Measurements from ENCODE around the gene KCNQ5. TPM values are rescaled to one million over a fixed set of nuclear protein-coding genes. Genes with fewer than 3 reads are reported as not detected.

Gene KCNQ5
- total RNA-seq, 1 donor from 2014 or later: not detected

GRCh38 chr6:72661411-72661810, 39.5 kb downstream of the KCNQ5 start:
- no peak overlapping the region for H3K27ac ChIP-seq
- no peaks in the 10 kb centered on the region for H3K27me3 Mint-ChIP-seq (ENCODE audit: insufficient read depth, low read depth)

DNA sequence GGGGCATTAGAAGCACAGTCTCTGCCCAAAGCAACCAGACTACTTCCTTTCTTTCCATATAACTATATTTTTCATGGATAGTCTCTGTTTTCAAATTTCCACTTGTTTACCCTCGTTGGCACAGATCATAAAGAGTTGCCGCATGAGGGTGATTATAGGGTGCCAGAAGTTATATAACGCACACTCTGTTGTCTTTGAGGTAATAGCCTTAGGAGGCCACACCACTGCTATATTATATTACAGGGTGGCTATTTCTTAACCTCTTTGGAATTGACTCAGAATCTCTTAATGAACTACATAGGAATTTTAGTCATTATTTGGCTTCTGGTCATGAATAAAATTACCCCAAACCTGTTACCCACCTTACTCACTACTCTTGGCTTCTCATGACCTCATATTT, 43.7 kb downstream of the KCNQ5 start:
- H3K4me1 Mint-ChIP-seq: no peaks in the 10 kb centered on the region
- H3K4me1 ChIP-seq: no peaks in the 10 kb centered on the region
- H3K36me3 Mint-ChIP-seq: no peaks in the 10 kb centered on the region
- no peak overlapping the region for H2AFZ ChIP-seq (replicated peaks)
- no peaks in the 10 kb centered on the region for H3K27me3 Mint-ChIP-seq (ENCODE audit: insufficient read depth, low read depth)
- no peaks in the 10 kb centered on the region for H3K36me3 ChIP-seq
- no peak overlapping the region for H3K4me3 Mint-ChIP-seq
- H3K27ac ChIP-seq: no peak overlapping the region
- H3K27me3 ChIP-seq: no peaks in the 10 kb centered on the region
- TF ChIP-seq EZH2 (IDR thresholded peaks at IDR 0.05): no peak
- TF ChIP-seq, protein P1, sequence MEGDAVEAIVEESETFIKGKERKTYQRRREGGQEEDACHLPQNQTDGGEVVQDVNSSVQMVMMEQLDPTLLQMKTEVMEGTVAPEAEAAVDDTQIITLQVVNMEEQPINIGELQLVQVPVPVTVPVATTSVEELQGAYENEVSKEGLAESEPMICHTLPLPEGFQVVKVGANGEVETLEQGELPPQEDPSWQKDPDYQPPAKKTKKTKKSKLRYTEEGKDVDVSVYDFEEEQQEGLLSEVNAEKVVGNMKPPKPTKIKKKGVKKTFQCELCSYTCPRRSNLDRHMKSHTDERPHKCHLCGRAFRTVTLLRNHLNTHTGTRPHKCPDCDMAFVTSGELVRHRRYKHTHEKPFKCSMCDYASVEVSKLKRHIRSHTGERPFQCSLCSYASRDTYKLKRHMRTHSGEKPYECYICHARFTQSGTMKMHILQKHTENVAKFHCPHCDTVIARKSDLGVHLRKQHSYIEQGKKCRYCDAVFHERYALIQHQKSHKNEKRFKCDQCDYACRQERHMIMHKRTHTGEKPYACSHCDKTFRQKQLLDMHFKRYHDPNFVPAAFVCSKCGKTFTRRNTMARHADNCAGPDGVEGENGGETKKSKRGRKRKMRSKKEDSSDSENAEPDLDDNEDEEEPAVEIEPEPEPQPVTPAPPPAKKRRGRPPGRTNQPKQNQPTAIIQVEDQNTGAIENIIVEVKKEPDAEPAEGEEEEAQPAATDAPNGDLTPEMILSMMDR (IDR thresholded peaks at IDR 0.05): no peak
- TF ChIP-seq EZH2phosphoT487 (IDR thresholded peaks at IDR 0.05): no peak
- H3K9me3 ChIP-seq (ENCODE audit: low read depth): no peaks in the 10 kb centered on the region
- no peaks in the 10 kb centered on the region for H3K79me2 ChIP-seq (ENCODE audit: low read depth)
- H3F3A ChIP-seq (ENCODE audit: low read depth): no peaks in the 10 kb centered on the region
- DNase-seq (ENCODE audit: low spot score): no peak
- no peak overlapping the region for H3K4me2 ChIP-seq
- no peak overlapping the region for H3K4me3 ChIP-seq
- no peaks in the 10 kb centered on the region for H4K20me1 ChIP-seq (ENCODE audit: low read depth)
- no peak overlapping the region for H3K27ac Mint-ChIP-seq
- H3K9me3 Mint-ChIP-seq: no peaks in the 10 kb centered on the region
- no peak overlapping the region for H3K9ac ChIP-seq

More at GRCh38 chr6:72661411-72661810, 39.5 kb downstream of the KCNQ5 start:
- peaks cover 2% of the 10 kb centered on the region for H3K4me1 Mint-ChIP-seq
- Histone ChIP-seq H3K79me2 (ENCODE audit: low read depth) (no peaks in the 10 kb centered on the region), H2AFZ (replicated peaks) (no peak overlapping the region), H3K4me3 (no peak overlapping the region), H3K4me1 (peaks cover 7% of the 10 kb centered on the region), H3K4me2 (no peak overlapping the region), H3F3A (ENCODE audit: low read depth) (peaks cover 3% of the 10 kb centered on the region), H3K9me3 (ENCODE audit: low read depth) (no peaks in the 10 kb centered on the region), H3K36me3 (no peaks in the 10 kb centered on the region), H4K20me1 (ENCODE audit: low read depth) (no peaks in the 10 kb centered on the region), H3K27me3 (no peaks in the 10 kb centered on the region), H3K9ac (no peak overlapping the region)
- no peak for DNase-seq (ENCODE audit: low spot score)
- no peak overlapping the region for H3K27ac Mint-ChIP-seq
- no peaks in the 10 kb centered on the region for H3K36me3 Mint-ChIP-seq
- no peaks in the 10 kb centered on the region for H3K9me3 Mint-ChIP-seq
- no peak overlapping the region for H3K4me3 Mint-ChIP-seq
- TF ChIP-seq, protein P1 (IDR thresholded peaks at IDR 0.05): no peak
- TF ChIP-seq EZH2phosphoT487 (IDR thresholded peaks at IDR 0.05): no peak
- TF ChIP-seq EZH2 (IDR thresholded peaks at IDR 0.05): no peak

- no peak overlapping the region for H2AFZ ChIP-seq (replicated peaks)
- no peak overlapping the region for H3K4me3 Mint-ChIP-seq
- H3K4me3 ChIP-seq: no peak overlapping the region
- no peaks in the 10 kb centered on the region for H3K36me3 ChIP-seq
- DNase-seq (ENCODE audit: low spot score): no peak
- H3K9ac ChIP-seq: no peak overlapping the region
- no peaks in the 10 kb centered on the region for H3K9me3 Mint-ChIP-seq
- no peaks in the 10 kb centered on the region for H3K36me3 Mint-ChIP-seq
- H3K4me2 ChIP-seq: no peak overlapping the region
- no peaks in the 10 kb centered on the region for H3K27me3 ChIP-seq
- no peaks in the 10 kb centered on the region for H3F3A ChIP-seq (ENCODE audit: low read depth)
- H3K4me1 Mint-ChIP-seq: no peaks in the 10 kb centered on the region
- no peaks in the 10 kb centered on the region for H3K79me2 ChIP-seq (ENCODE audit: low read depth)
- H3K27me3 Mint-ChIP-seq (ENCODE audit: insufficient read depth, low read depth): no peaks in the 10 kb centered on the region
- H4K20me1 ChIP-seq (ENCODE audit: low read depth): no peaks in the 10 kb centered on the region
- no peak for TF ChIP-seq EZH2 (IDR thresholded peaks at IDR 0.05)
- no peak for TF ChIP-seq EZH2phosphoT487 (IDR thresholded peaks at IDR 0.05)
- TF ChIP-seq, protein P1 (IDR thresholded peaks at IDR 0.05): no peak
- no peaks in the 10 kb centered on the region for H3K4me1 ChIP-seq
- H3K27ac Mint-ChIP-seq: no peak overlapping the region
- H3K9me3 ChIP-seq (ENCODE audit: low read depth): no peaks in the 10 kb centered on the region
- no peak overlapping the region for H3K27ac ChIP-seq
Observed at GRCh38 chr6:72669324-72669723, 47.5 kb downstream of the KCNQ5 start.
